Measurements from ENCODE around the gene TBC1D7. TPM values are rescaled to one million over a fixed set of nuclear protein-coding genes. Genes with fewer than 3 reads are reported as not detected.

Gene TBC1D7
- total and polyA plus RNA-seq, 5 experiments from 2014 or later = 11.8 to 19.2 (median 17.1) TPM

DNA sequence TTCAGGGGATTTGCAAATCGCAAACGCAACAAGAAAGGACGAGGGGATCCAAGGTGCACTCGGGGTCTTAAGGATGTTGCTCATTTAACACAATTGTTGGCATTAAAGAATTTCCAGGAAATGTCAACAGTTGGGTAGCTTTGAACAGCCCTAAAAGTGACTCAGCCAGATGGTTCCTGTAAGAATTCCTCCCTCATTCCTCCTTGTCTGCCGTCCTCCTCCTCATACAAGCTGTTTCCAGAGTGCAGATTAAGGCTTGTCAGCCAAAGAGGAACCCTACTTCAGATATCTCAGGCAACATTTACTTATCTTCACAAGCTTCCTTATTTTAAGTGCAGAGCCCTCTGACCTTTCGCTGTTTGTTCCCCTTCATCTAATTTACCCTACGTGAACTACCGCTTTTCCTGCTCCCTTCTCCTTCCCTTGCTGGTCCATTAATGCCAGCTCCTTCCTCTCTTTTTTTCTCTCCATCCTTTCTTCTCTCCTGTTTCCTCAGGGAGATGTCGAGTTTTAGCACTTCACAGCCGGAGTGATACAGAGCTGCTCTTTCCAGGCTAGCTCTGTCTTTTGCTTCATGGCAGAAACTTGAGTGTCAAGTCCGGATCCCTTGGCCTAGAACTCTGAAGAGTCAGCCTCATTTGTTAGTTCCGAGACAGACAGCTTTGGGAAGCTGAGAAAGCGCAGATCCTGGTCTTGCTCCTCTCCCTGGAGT is 26.1 kb upstream of the TBC1D7 start:
- no peak for DNase-seq
- H3K27me3 Mint-ChIP-seq = no peaks in the 10 kb centered on the region
- no peaks in the 10 kb centered on the region for H3K36me3 Mint-ChIP-seq
- POLR2A ChIA-PET = interaction anchor here (0.6 to 1.7 kb wide), 3 partner anchors 26 to 1155 kb away, joined by 4 to 7 read pairs (median 5); partner anchors contain the start of genes SIRT5 and TBC1D7
- peak overlapping the region; percentile 31 to 92 (median 86) for H3K27ac Mint-ChIP-seq
- no peaks in the 10 kb centered on the region for H3K9me3 Mint-ChIP-seq
- ATAC-seq = no peak
- peaks cover 31 to 52% (median 40%) of the 10 kb centered on the region in 4 donors for H3K4me1 Mint-ChIP-seq
- peak overlapping the region in 9 of 10 donors; percentile 23 to 93 (median 84) for H3K4me3 Mint-ChIP-seq

DNA sequence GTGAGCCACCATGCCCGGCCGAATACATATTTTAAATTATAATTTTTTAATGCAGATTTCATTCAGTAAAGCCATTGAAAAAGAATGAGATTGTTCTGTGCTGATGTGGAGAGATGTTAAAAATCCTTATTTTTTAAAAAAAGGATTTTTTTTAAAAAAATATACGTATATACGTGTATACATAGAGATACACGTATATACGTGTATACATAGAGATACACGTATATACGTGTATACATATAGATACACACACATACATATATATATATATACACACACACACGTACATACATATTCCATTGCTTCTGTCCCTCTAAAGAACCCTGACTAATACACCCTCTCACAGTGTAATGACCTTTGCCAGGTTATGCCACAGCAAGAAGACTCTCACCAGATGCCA is 23.8 kb upstream of the TBC1D7 start:
- no peak overlapping the region for H3K4me3 Mint-ChIP-seq
- H3K9me3 Mint-ChIP-seq = no peaks in the 10 kb centered on the region
- ATAC-seq = no peak
- DNase-seq = no peak
- H3K27me3 Mint-ChIP-seq = no peaks in the 10 kb centered on the region
- H3K4me1 Mint-ChIP-seq = peaks cover 29 to 41% (median 38%) of the 10 kb centered on the region in 4 donors
- H3K27ac Mint-ChIP-seq = no peak overlapping the region
- no peaks in the 10 kb centered on the region for H3K36me3 Mint-ChIP-seq
- POLR2A ChIA-PET = no interaction called here

DNA sequence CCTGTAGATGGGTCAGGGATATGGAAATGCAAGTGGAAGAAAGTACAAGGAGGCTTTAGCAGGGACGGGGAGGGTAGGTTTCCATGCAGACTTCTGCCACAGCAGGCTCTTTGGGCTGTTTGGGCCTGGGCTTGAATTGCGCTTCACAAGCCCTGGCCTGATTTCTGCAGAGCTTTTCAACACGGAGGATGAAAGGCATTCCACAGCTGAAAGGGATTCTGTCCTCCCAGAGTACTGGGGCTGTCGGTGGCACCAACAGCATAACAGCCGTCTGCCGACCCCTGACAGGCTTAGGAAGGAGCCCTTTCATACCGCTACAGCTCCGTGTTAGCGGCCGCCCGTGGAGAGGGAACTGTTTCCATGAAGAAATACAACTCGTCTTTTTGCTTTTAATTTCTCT is 22.9 kb upstream of the TBC1D7 start:
- Mint-ChIP-seq H3K4me1 (peaks cover 25 to 32% (median 30%) of the 10 kb centered on the region in 4 donors), H3K27me3 (no peaks in the 10 kb centered on the region), H3K4me3 (no peak overlapping the region), H3K9me3 (no peaks in the 10 kb centered on the region), H3K36me3 (no peaks in the 10 kb centered on the region), H3K27ac (no peak overlapping the region)
- DNase-seq = no peak
- ATAC-seq = no peak
- POLR2A ChIA-PET = no interaction called here

DNA sequence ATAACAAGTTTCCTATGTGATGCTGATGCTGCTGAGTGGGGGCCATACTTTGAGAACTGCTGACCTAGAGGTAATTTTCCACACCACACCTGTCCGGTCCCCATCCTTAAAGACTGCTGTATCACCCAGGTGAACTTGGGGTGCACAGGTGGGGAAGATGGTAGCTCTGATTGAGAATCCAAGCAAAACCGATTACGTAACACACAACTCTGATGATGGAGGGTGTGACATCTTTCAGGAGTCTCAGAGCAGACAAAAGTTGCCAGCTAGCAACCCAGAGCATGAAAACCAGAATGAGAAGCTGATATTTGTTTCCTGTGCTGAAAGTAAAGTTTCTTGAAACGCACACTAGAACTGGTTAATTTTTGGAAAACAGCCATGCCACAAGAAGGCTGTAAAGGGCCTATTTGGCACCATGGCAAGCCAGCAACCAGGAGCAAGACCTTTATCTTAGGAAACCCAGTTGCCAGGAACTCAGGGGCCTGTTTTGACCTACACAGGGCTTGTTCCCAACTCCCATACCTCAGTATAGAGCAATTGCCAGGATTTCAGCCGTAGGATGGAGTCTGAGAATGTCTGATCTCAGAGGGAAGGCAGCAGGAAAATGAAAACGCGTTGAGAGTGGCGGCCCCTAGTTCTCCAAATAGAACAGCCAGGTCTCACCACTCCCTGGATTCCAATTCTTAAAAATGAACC is 21.6 kb upstream of the TBC1D7 start:
- Mint-ChIP-seq H3K27me3 (peaks cover 0 to 2% (median 0%) of the 10 kb centered on the region in 5 donors), H3K36me3 (no peaks in the 10 kb centered on the region), H3K9me3 (no peaks in the 10 kb centered on the region), H3K4me3 (no peak overlapping the region), H3K4me1 (peaks cover 12 to 19% (median 17%) of the 10 kb centered on the region in 4 donors), H3K27ac (peak overlapping the region in 2 of 10 donors; percentile 38 to 43)
- DNase-seq (no peak), ATAC-seq (no peak)
- POLR2A ChIA-PET = interaction anchor here (0.6 kb wide), 1 partner anchor 177 kb away, joined by 3 read pairs; no protein-coding TSS in a partner anchor

DNA sequence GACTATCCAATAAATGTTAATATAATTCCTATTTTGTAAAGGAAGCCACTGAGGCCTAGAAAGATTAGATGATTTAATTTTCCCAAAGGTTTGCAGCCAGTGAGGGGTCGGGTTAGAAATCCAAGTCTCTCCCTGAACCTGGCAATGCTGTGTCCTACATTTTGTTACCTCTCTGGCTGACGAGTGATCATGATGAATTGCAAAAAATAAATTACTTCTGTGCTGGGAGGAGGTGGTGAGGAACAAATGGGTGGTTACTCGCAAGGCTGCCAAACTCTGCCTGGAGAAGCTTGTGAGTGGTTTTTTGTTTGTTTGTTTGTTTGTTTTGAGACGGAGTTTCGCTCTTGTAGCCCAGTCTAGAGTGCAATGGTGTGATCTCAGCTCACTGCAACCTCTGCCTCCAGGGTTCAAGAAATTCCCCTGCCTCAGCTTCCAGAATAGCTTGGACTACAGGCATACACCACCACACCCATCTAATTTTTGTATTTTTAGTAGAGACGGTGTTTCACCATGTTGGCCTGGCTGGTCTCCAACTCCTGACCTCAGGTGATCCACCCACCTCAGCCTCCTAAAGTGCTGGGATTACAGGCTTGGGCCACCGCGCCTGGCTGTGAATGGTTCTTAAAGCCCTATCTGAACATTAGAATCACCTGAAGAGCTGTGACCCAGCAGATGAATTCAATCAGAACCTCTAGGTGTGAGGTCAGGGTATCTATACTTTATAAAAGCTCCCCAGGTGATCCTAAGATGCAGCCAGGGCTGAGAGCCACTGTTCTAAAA is 20.2 kb upstream of the TBC1D7 start:
- DNase-seq (no peak), ATAC-seq (no peak)
- Mint-ChIP-seq H3K4me3 (no peak overlapping the region), H3K27ac (no peak overlapping the region), H3K27me3 (peaks cover 0 to 2% (median 0%) of the 10 kb centered on the region in 5 donors), H3K4me1 (peaks cover 2 to 6% (median 3%) of the 10 kb centered on the region in 4 donors), H3K36me3 (no peaks in the 10 kb centered on the region), H3K9me3 (peaks cover 0 to 2% (median 0%) of the 10 kb centered on the region in 9 donors)
- POLR2A ChIA-PET = no interaction called here

DNA sequence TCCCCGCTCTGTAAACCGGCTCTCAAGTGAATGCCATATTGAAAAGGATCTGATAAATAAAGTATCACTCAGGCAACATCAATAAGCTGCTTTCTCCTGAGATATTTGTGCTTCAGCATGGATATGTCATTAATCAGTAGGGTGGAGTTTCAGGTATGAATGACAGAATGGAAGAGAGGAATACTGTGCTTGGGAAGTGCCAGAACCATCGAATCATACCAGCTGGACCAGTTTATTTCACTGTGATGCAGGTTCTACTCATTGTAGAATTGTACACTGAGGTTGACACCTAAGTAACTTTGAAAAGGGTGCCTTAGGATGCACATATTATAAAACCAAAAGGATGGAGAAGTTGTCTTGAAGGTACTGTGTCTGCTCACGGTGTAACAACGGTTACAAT is 17.9 kb upstream of the TBC1D7 start:
- Mint-ChIP-seq H3K27ac (peak overlapping the region in 1 of 10 donors; percentile 67), H3K27me3 (peaks cover 0 to 3% (median 0%) of the 10 kb centered on the region in 5 donors), H3K36me3 (peaks cover 0 to 10% (median 7%) of the 10 kb centered on the region in 3 donors), H3K4me3 (no peak overlapping the region), H3K4me1 (no peaks in the 10 kb centered on the region), H3K9me3 (peaks cover 0 to 9% (median 5%) of the 10 kb centered on the region in 9 donors)
- POLR2A ChIA-PET = no interaction called here
- ATAC-seq (no peak), DNase-seq (no peak)

DNA sequence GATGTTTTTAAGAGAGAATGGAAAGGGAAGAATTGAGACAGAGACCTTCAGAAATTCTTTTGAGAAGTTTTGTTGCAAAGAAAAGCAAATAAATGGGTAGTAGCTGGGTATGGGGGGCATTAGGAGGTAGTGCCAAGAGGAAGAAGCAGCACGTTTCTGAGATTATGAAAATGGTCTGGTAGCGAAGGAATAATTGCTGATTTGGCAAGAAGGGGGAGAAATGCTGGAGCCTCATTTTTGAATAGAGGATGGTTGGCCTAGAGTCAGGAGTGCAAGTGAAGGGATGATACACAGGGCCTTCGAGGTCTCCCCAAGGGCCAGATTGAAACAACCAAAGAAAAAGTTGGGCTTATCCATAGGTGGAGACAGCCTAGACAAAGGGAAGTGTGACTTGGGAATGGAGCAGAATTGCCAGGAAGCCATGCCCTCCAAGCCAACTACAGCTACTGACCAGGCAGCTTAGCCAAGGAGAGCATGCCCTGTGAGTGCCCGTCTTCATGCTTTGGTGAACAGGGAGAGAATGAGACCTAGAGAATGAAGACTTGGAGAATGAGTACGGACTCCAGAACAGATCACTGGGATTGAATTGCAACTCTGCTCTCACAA is 14.2 kb upstream of the TBC1D7 start:
- Mint-ChIP-seq H3K4me3 (no peak overlapping the region), H3K27me3 (peaks cover 0 to 5% (median 0%) of the 10 kb centered on the region in 5 donors), H3K4me1 (peaks cover 0 to 20% (median under 1%) of the 10 kb centered on the region in 4 donors), H3K36me3 (peaks cover 0 to 10% (median 7%) of the 10 kb centered on the region in 3 donors), H3K9me3 (peaks cover 0 to 12% (median 7%) of the 10 kb centered on the region in 9 donors), H3K27ac (peak overlapping the region in 1 of 10 donors; percentile 28)
- DNase-seq (no peak), ATAC-seq (no peak)
- POLR2A ChIA-PET = no interaction called here

DNA sequence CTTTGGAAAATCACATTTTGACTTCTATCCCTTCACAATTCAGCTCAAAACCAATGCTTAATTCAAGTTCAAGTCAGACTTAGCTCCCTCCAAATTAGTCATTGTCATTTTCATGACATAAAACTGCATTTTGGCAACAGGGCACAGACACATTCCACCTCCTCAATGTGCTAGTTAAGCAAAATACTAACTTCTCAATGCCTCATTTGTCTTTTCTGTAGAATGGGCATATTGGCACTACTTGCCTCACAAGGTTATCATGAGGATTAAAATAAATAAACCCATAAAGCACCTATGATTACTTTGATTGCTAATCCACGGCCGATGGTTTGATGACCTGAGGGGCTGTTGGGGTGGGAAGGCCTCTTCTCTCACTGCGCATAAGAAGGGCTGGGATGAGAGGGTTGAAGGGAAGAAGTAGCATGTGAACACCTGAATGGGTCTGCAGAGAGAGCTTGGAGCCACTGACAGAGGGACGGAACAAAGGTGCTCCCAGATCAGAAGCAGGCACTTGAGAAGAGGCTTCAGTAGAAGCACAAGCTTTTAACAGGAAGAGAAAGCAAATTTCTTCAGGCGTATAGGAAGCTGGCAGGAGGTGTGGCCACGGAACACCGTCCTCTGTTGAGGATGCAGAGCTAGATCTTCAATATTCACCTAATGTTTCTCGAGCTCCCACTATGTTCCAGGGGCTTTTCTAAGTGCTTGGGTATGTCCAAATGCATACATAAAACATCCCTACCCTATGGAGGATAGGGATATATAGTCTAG is 11.7 kb upstream of the TBC1D7 start:
- Mint-ChIP-seq H3K27ac (peak overlapping the region in 1 of 10 donors; percentile 4), H3K27me3 (peaks cover 0 to 3% (median 0%) of the 10 kb centered on the region in 5 donors), H3K4me3 (no peak overlapping the region), H3K36me3 (peaks cover 0 to 10% (median 7%) of the 10 kb centered on the region in 3 donors), H3K9me3 (peaks cover 0 to 12% (median 7%) of the 10 kb centered on the region in 9 donors), H3K4me1 (peaks cover 2 to 27% (median 4%) of the 10 kb centered on the region in 4 donors)
- DNase-seq (no peak), ATAC-seq (no peak)
- POLR2A ChIA-PET = no interaction called here

DNA sequence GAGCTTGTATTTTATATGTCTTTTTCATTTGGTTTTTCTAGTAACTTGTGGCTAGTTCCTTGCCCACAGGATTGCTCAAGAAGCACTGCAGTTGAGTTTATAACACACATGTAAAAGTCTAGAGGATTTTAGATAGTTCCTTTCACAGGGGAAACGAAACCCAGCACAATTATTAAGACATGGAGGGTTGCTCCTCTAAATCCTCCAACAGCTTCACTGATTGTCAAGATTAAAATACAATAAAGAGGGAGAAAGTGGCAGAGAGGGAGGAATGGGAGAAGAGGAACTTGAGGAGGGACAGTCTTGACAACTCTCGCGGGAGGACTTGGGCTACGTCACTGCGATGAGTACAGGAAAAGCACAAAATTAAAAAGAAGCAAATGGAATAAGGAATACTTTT is 9.7 kb upstream of the TBC1D7 start:
- Mint-ChIP-seq H3K9me3 (peaks cover 0 to 12% (median 7%) of the 10 kb centered on the region in 9 donors), H3K27ac (peak overlapping the region in 1 of 10 donors; percentile 55), H3K27me3 (peaks cover 0 to 3% (median 0%) of the 10 kb centered on the region in 5 donors), H3K4me3 (peak overlapping the region in 1 of 10 donors; percentile 5), H3K36me3 (peaks cover 0 to 10% (median 7%) of the 10 kb centered on the region in 3 donors), H3K4me1 (peaks cover 2 to 27% (median 4%) of the 10 kb centered on the region in 4 donors)
- POLR2A ChIA-PET = interaction anchor here (0.9 to 1.6 kb wide), 2 partner anchors 10 to 277 kb away, joined by 4 to 9 read pairs; partner anchors contain the start of genes NOL7 and TBC1D7
- ATAC-seq (no peak), DNase-seq (no peak)

DNA sequence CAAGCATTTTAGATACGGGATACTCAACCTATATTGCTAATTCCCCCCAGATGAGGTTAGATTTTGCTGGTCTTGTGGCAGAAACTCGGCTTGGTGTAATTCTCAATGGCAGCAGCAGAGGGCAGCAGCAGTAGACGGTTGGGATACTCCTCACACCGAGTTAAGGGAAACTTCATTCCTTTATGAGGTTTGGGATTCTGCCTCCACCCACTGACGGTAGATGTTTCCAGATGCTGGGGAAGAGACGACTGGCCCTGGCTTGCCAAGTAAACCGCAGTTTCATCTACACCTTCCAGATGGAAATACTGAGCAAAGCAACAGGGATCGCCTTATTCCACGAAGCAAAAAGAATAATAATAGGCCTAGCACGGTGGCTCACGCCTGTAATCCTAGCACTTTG is 8.2 kb upstream of the TBC1D7 start:
- ATAC-seq = peak; percentile 66 to 67
- H3K4me1 Mint-ChIP-seq = peaks cover 2 to 27% (median 4%) of the 10 kb centered on the region in 4 donors

DNA sequence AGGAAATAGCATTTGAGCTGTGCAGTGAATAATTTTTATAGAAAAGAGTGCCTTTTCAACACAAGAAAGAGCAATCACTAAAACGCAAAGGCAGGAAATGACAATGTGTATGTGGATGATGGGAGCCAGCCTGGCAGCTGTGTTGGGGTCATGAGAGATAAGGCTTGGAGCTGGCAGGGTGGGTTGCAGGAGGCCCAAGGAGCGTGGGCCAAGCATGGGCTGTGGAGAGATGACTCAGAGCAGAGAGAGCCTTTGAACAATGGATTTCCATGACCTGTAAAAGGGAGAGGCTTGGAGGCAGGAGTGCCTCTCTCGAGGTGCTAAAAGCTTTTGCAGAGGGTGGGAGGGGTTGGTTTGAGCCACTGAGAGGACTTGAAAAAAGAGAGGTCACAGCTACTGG is 6.6 kb upstream of the TBC1D7 start:
- Mint-ChIP-seq H3K4me3 (no peak overlapping the region), H3K4me1 (peaks cover 0 to 18% (median 4%) of the 10 kb centered on the region in 4 donors), H3K36me3 (no peaks in the 10 kb centered on the region), H3K9me3 (no peaks in the 10 kb centered on the region), H3K27ac (no peak overlapping the region), H3K27me3 (no peaks in the 10 kb centered on the region)
- POLR2A ChIA-PET = interaction anchor here (0.6 kb wide), 1 partner anchor 123 kb away, joined by 4 read pairs; no protein-coding TSS in a partner anchor
- ATAC-seq (no peak), DNase-seq (no peak)

More for the DNA sequence above, 8.2 kb upstream of the TBC1D7 start:
- H3K9me3 Mint-ChIP-seq = peaks cover 0 to 5% (median 2%) of the 10 kb centered on the region in 9 donors
- H3K27ac Mint-ChIP-seq = peak overlapping the region in 1 of 10 donors; percentile 28
- peaks cover 0 to 3% (median 0%) of the 10 kb centered on the region in 5 donors for H3K27me3 Mint-ChIP-seq
- H3K4me3 Mint-ChIP-seq = no peak overlapping the region
- H3K36me3 Mint-ChIP-seq = peaks cover 0 to 2% (median 0%) of the 10 kb centered on the region in 3 donors
- DNase-seq = peak; percentile 47 to 82 (median 66)
- POLR2A ChIA-PET = no interaction called here
